ENCODE measurements around the gene ZNF710. TPM values are rescaled to one million over a fixed set of nuclear protein-coding genes. Genes with fewer than 3 reads are reported as not detected.

ZNF710 gene
- total and polyA plus RNA-seq, 2 experiments from 2014 or later: 15.9 to 18.2 TPM

- no peaks in the 10 kb centered on the region for H3K9me2 ChIP-seq (ENCODE audit: insufficient read depth)
- no peak overlapping the region for H3K4me2 ChIP-seq
- H3K36me3 Mint-ChIP-seq (ENCODE audit: low read depth): no peaks in the 10 kb centered on the region
- TF ChIP-seq ZNF331 (CRISPR knock-in tag; IDR thresholded peaks at IDR 0.05; ENCODE audit: low read depth): no peak
- no peak for TF ChIP-seq ZNF114 (CRISPR knock-in tag; IDR thresholded peaks at IDR 0.05)
- TF ChIP-seq ETS1 (IDR thresholded peaks at IDR 0.05): no peak
- no peak for TF ChIP-seq EZH2 (IDR thresholded peaks at IDR 0.05; ENCODE audit: low read depth, unreplicated experiment)
- TF ChIP-seq REST (IDR thresholded peaks at IDR 0.05; ENCODE audit: unreplicated experiment): no peak
- TF ChIP-seq CTCF (conservative IDR thresholded peaks at IDR 0.05; ENCODE audit: low read depth in 2 of 2): no peak
- no peak for TF ChIP-seq NANOG (IDR thresholded peaks at IDR 0.05; ENCODE audit: borderline replicate concordance)
- TF ChIP-seq JUNB (IDR thresholded peaks at IDR 0.05; ENCODE audit: unreplicated experiment): no peak
- TF ChIP-seq POLR2AphosphoS5 (IDR thresholded peaks at IDR 0.05; ENCODE audit: low read depth): no peak
- no peak for TF ChIP-seq CREB1 (CRISPR knock-in tag; IDR thresholded peaks at IDR 0.05; ENCODE audit: low read depth)
- TF ChIP-seq STAT1 (IDR thresholded peaks at IDR 0.05; ENCODE audit: unreplicated experiment): no peak
- TF ChIP-seq EZH2phosphoT487 (IDR thresholded peaks at IDR 0.05; ENCODE audit: unreplicated experiment): no peak
- no peak overlapping the region for H2AFZ ChIP-seq
- no peak overlapping the region for H3K4me3 Mint-ChIP-seq
- H3K79me2 ChIP-seq (replicated peaks; ENCODE audit: insufficient read depth): peaks cover 5% of the 10 kb centered on the region
- H3K27ac ChIP-seq (ENCODE audit: low read depth): no peak overlapping the region
- no peaks in the 10 kb centered on the region; the same call in 2 of the 3 replicates for H3K9me3 Mint-ChIP-seq
- H3K4me1 ChIP-seq (ENCODE audit: insufficient read depth): peaks cover 8% of the 10 kb centered on the region
- H3K27me3 ChIP-seq (ENCODE audit: insufficient read depth): peaks cover 25% of the 10 kb centered on the region
- peaks cover 17% of the 10 kb centered on the region for H3F3A ChIP-seq (replicated peaks; ENCODE audit: low read depth)
- H3K4me3 ChIP-seq: no peak overlapping the region
- H3K36me3 ChIP-seq (ENCODE audit: insufficient read depth): no peaks in the 10 kb centered on the region
- peaks cover 35% of the 10 kb centered on the region for H3K4me1 Mint-ChIP-seq
- peak; percentile 9 for DNase-seq (ENCODE audit: low spot score)
- no peak for ATAC-seq
- H4K20me1 ChIP-seq (replicated peaks; ENCODE audit: insufficient read depth): peaks cover 20% of the 10 kb centered on the region
- H3K27me3 Mint-ChIP-seq (ENCODE audit: insufficient read depth, low read depth, poor library complexity): peaks cover 24% of the 10 kb centered on the region
- no peak overlapping the region for H3K27ac Mint-ChIP-seq
These were observed 98.1 kb downstream of the ZNF710 start for GRCh38 chr15:90099072-90099867.
